GM12891 (cell line): ENCODE data around the gene LYPD3.

Experiments
- POLR2A ChIP-seq: IDR thresholded peaks from 2 replicates; pipeline ENCODE4 v1.6.1; 2011; ENCODE audit warnings: low read depth, low read length, control low read depth
- POLR2AphosphoS5 ChIP-seq: IDR thresholded peaks from 2 replicates; pipeline ENCODE4 v1.6.1; 2011; ENCODE audit warnings: low read depth, low read length, control low read depth
- TAF1 ChIP-seq: IDR thresholded peaks from 2 replicates; pipeline ENCODE4 v1.6.1; 2011; ENCODE audit warnings: low read depth, low read length, control low read depth

- TF ChIP-seq POLR2A (no peak), POLR2AphosphoS5 (no peak), TAF1 (no peak)
These were observed 15.2 kb upstream of the LYPD3 start for GRCh38 chr19:43480574-43480973.
